MM.1S (cell line): ENCODE results near the gene EPS8L1.

ENCODE experiments used
- DNase-seq: peaks from one replicate; pipeline ENCODE4 v3.0.0-alpha.2; 2015
- H2AFZ ChIP-seq: fragments of 300-600 bp; sonication (generic); 2 replicates; pipeline ENCODE4 v1.6.0; 2016; ENCODE audit warnings: antibody characterized with exemption, low read length
- H3F3A ChIP-seq: fragments of 300-600 bp; sonication (generic); 2 replicates; pipeline ENCODE4 v1.6.1; 2016; ENCODE audit warnings: mild to moderate bottlenecking, antibody characterized with exemption, low read length, moderate library complexity, mixed read lengths; ENCODE audit not compliant: insufficient read depth
- H3K27ac ChIP-seq: fragments of 300-600 bp; sonication (generic); 2 replicates; pipeline ENCODE4 v1.5.1; 2016; ENCODE audit warnings: mild to moderate bottlenecking, low read length
- H3K27me3 ChIP-seq: fragments of 300-600 bp; sonication (generic); replicated peaks from 2 replicates; pipeline ENCODE4 v1.6.0; 2016; ENCODE audit warnings: low read length; ENCODE audit not compliant: insufficient read depth
- H3K36me3 ChIP-seq: fragments of 300-600 bp; sonication (generic); replicated peaks from 2 replicates; pipeline ENCODE4 v1.6.1; 2016; ENCODE audit warnings: mild to moderate bottlenecking, low read length, mixed read lengths; ENCODE audit not compliant: insufficient read depth
- H3K4me1 ChIP-seq: fragments of 300-600 bp; sonication (generic); 2 replicates; pipeline ENCODE4 v1.6.1; 2016; ENCODE audit warnings: low read length, mixed read lengths
- H3K4me2 ChIP-seq: fragments of 300-600 bp; sonication (generic); 2 replicates; pipeline ENCODE4 v1.6.0; 2016; ENCODE audit warnings: low read depth, low read length
- H3K4me3 ChIP-seq: fragments of 300-600 bp; sonication (generic); 2 replicates; pipeline ENCODE4 v1.5.1; 2016; ENCODE audit warnings: low read length, mixed read lengths
- H3K79me2 ChIP-seq: fragments of 300-600 bp; sonication (generic); 2 replicates; pipeline ENCODE4 v1.6.1; 2016; ENCODE audit warnings: mixed run types, low read length, mixed read lengths
- H3K9ac ChIP-seq: fragments of 300-600 bp; sonication (generic); 2 replicates; pipeline ENCODE4 v1.6.1; 2016; ENCODE audit warnings: low read length, mixed read lengths
- H3K9me2 ChIP-seq: fragments of 300-600 bp; sonication (generic); replicated peaks from 2 replicates; pipeline ENCODE4 v1.6.1; 2016; ENCODE audit warnings: mild to moderate bottlenecking, low read length, mixed read lengths; ENCODE audit not compliant: insufficient read depth
- H3K9me3 ChIP-seq: fragments of 300-600 bp; sonication (generic); replicated peaks from 2 replicates; pipeline ENCODE4 v1.6.1; 2016; ENCODE audit warnings: mild to moderate bottlenecking, low read length, mixed read lengths; ENCODE audit not compliant: insufficient read depth
- H4K20me1 ChIP-seq: fragments of 300-600 bp; sonication (generic); 2 replicates; pipeline ENCODE4 v1.6.1; 2016; ENCODE audit warnings: mild to moderate bottlenecking, low read length, moderate library complexity, mixed read lengths; ENCODE audit not compliant: insufficient read depth
- EZH2 ChIP-seq: fragments of 300-600 bp; sonication (generic); optimal IDR thresholded peaks from 2 replicates; pipeline ENCODE3; 2017; ENCODE audit warnings: low read depth, mild to moderate bottlenecking, antibody characterized with exemption, low read length, mixed read lengths
- EZH2phosphoT487 ChIP-seq: fragments of 300-600 bp; sonication (generic); IDR thresholded peaks from 2 replicates; pipeline ENCODE4 v1.6.1; 2018; ENCODE audit warnings: antibody characterized with exemption, low read length
- TF ChIP-seq, protein P1 (sequence below): fragments of 300-600 bp; sonication (generic); IDR thresholded peaks from 2 replicates; pipeline ENCODE4 v1.5.1; 2016; ENCODE audit warnings: antibody characterized with exemption, low read length, mixed read lengths

EPS8L1 gene

DNA sequence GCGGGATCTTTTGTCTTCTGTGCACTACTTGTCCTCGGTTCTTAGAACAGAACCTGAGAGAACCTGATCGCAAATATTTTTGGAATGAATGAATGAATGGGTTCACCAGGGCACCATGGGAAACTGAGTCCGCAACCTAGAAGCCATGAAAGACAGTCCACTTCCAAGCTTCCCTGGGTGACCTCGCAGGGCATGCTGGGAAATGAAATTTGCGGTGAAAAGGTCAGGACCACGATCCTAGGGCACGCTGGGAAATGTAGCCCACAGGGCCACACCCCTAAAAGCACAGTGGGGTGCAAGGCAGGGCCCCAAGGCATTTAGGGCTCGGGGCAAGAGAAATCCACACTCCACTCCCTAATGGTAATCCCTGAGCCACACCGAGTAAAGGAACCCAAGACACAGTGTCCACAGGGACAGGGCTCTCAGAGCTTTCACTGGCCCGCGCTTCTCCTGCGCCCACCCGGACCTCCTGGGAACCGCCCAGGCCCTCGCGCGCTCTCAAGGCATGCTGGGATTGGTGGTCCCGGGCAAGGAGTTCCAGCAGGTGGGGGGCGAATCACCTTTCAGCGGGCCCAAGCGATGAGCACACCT is 42.8 kb downstream of the EPS8L1 start:
- H3K36me3 ChIP-seq: no peaks in the 10 kb centered on the region
- H3K4me2 ChIP-seq: peak overlapping the region; percentile 74
- no peak overlapping the region for H3K9ac ChIP-seq
- no peaks in the 10 kb centered on the region for H4K20me1 ChIP-seq
- no peaks in the 10 kb centered on the region for H3K9me2 ChIP-seq
- H3F3A ChIP-seq: 0 out of 2 replicates have a peak, but pooled peaks cover 4% of the 10 kb centered on the region
- DNase-seq: no peak
- peaks cover 45% of the 10 kb centered on the region for H3K27me3 ChIP-seq
- peaks cover 10% of the 10 kb centered on the region; the same call in 1 of the 2 replicates for H3K4me1 ChIP-seq
- peak overlapping the region; percentile 81; the same call in 1 of the 2 replicates for H3K4me3 ChIP-seq
- no peaks in the 10 kb centered on the region for H3K9me3 ChIP-seq
- H3K79me2 ChIP-seq: peaks cover 36% of the 10 kb centered on the region
- H2AFZ ChIP-seq: peak overlapping the region; percentile 83
- no peak overlapping the region for H3K27ac ChIP-seq
- TF ChIP-seq, protein P1, sequence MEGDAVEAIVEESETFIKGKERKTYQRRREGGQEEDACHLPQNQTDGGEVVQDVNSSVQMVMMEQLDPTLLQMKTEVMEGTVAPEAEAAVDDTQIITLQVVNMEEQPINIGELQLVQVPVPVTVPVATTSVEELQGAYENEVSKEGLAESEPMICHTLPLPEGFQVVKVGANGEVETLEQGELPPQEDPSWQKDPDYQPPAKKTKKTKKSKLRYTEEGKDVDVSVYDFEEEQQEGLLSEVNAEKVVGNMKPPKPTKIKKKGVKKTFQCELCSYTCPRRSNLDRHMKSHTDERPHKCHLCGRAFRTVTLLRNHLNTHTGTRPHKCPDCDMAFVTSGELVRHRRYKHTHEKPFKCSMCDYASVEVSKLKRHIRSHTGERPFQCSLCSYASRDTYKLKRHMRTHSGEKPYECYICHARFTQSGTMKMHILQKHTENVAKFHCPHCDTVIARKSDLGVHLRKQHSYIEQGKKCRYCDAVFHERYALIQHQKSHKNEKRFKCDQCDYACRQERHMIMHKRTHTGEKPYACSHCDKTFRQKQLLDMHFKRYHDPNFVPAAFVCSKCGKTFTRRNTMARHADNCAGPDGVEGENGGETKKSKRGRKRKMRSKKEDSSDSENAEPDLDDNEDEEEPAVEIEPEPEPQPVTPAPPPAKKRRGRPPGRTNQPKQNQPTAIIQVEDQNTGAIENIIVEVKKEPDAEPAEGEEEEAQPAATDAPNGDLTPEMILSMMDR: no peak
- TF ChIP-seq EZH2: no peak
- no peak for TF ChIP-seq EZH2phosphoT487

DNA sequence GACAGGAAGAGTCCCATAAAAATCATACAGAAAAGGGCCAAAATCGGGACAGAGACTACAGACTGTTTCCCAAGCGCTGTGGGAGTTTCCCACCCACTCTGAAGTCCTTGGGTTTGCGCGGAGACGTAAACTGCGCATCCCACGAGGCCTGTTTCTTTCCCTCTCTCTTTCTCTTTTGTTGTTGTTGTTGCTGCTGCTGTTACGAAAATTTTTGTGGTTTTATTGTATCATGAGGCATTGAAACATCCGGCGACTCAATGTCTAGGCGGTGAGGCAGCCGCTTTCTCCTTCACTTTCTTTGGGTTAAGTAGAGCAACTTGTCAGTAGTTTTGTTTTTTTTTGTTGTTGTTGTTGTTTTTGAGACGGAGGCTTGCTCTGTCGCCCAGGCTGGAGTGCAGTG is 43.4 kb downstream of the EPS8L1 start:
- DNase-seq: no peak
- H3K79me2 ChIP-seq: peaks cover 30% of the 10 kb centered on the region
- TF ChIP-seq EZH2phosphoT487: no peak
- no peak for TF ChIP-seq EZH2
- TF ChIP-seq, protein P1: no peak
- H3K36me3 ChIP-seq: no peaks in the 10 kb centered on the region
- H2AFZ ChIP-seq: no peak overlapping the region
- H3K27me3 ChIP-seq: peaks cover 48% of the 10 kb centered on the region
- no peaks in the 10 kb centered on the region for H3K9me3 ChIP-seq
- H3K4me1 ChIP-seq: peaks cover 10% of the 10 kb centered on the region; the same call in 1 of the 2 replicates
- no peak overlapping the region for H3K27ac ChIP-seq
- H3F3A ChIP-seq: 0 out of 2 replicates have a peak, but pooled peaks cover 4% of the 10 kb centered on the region
- H4K20me1 ChIP-seq: no peaks in the 10 kb centered on the region
- H3K9me2 ChIP-seq: no peaks in the 10 kb centered on the region
- no peak overlapping the region for H3K4me3 ChIP-seq
- no peak overlapping the region for H3K4me2 ChIP-seq
- no peak overlapping the region for H3K9ac ChIP-seq

DNA sequence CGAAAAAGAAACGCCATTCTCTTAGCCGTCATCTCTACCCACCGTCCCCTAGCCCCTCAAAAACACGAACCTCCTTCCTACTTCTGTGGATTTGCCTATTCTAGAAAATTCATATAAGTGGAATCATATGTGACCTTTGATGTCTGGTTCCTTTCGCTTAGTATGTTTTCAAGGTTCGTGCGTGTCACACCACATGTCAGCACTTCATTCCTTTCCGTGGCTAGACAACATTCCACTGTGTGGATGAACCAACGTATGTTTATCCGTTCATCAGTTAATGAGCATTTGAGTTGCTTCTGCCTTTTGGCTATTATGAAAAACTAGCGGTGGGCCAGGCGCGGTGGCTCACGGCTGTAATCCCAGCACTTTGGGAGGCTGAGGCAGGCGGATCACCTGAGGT is 55.8 kb downstream of the EPS8L1 start:
- 0 out of 2 replicates have a peak, but pooled peaks cover 3% of the 10 kb centered on the region for H3K4me1 ChIP-seq
- H3K79me2 ChIP-seq: no peaks in the 10 kb centered on the region
- peaks cover 84% of the 10 kb centered on the region for H3K27me3 ChIP-seq
- H3K36me3 ChIP-seq: no peaks in the 10 kb centered on the region
- no peak overlapping the region for H3K4me2 ChIP-seq
- H3K9me3 ChIP-seq: no peaks in the 10 kb centered on the region
- H3K27ac ChIP-seq: no peak overlapping the region
- H3F3A ChIP-seq: peaks cover 5% of the 10 kb centered on the region; the same call in 1 of the 2 replicates
- no peak overlapping the region for H3K9ac ChIP-seq
- H2AFZ ChIP-seq: no peak overlapping the region
- H3K9me2 ChIP-seq: no peaks in the 10 kb centered on the region
- no peak for DNase-seq
- TF ChIP-seq, protein P1: no peak
- no peak for TF ChIP-seq EZH2phosphoT487
- TF ChIP-seq EZH2: no peak
- no peak overlapping the region for H3K4me3 ChIP-seq
- no peaks in the 10 kb centered on the region for H4K20me1 ChIP-seq
